GM06990 (cell line): ENCODE measurements around the gene TCP10L.

Source experiments
- DNase-seq: peaks from one replicate; pipeline ENCODE4 v3.0.0-alpha.2; 2011; ENCODE audit not compliant: insufficient read length; ENCODE audit errors: extremely low read depth
- H3K27me3 ChIP-seq: replicated peaks from 2 replicates; pipeline ENCODE4 v1.6.0; 2011; ENCODE audit warnings: low read length; ENCODE audit not compliant: control insufficient read depth, insufficient read depth
- H3K36me3 ChIP-seq: 2 replicates; pipeline ENCODE4 v1.5.1; 2011; ENCODE audit warnings: low read length; ENCODE audit not compliant: control insufficient read depth, insufficient read depth
- H3K4me3 ChIP-seq: replicated peaks from 2 replicates; pipeline ENCODE4 v1.5.1; 2011; ENCODE audit warnings: low read depth, mild to moderate bottlenecking, control low read depth, low read length
- CTCF ChIP-seq: IDR thresholded peaks from 2 replicates; pipeline ENCODE4 v1.5.1; 2011; ENCODE audit warnings: low read length, control low read depth, mild to moderate bottlenecking, inconsistent platforms; ENCODE audit not compliant: insufficient read depth, poor library complexity, severe bottlenecking

TCP10L gene

GRCh38 chr21:32574946-32575925 is 10.1 kb downstream of the TCP10L start:
- DNase-seq, result no peak
- Histone ChIP-seq H3K4me3 (no peak overlapping the region), H3K36me3 (no peaks in the 10 kb centered on the region), H3K27me3 (no peaks in the 10 kb centered on the region; the same call in 1 of the 2 replicates)
- TF ChIP-seq CTCF, result no peak

- no peak for DNase-seq
- no peak overlapping the region for H3K4me3 ChIP-seq
- H3K36me3 ChIP-seq, result no peaks in the 10 kb centered on the region
- H3K27me3 ChIP-seq, result no peaks in the 10 kb centered on the region; the same call in 1 of the 2 replicates
- no peak for TF ChIP-seq CTCF
Measured at GRCh38 chr21:32572574-32573420, 12.5 kb downstream of the TCP10L start.

GRCh38 chr21:32570456-32570855 is 14.9 kb downstream of the TCP10L start:
- no peak overlapping the region for H3K4me3 ChIP-seq

GRCh38 chr21:32569261-32570230 is 15.8 kb downstream of the TCP10L start:
- peak; percentile 64 for DNase-seq
- Histone ChIP-seq H3K4me3 (peak overlapping the region; percentile 61), H3K27me3 (peaks cover 1% of the 10 kb centered on the region; the same call in 1 of the 2 replicates), H3K36me3 (no peaks in the 10 kb centered on the region)
- TF ChIP-seq CTCF, result peak; percentile 86

More at GRCh38 chr21:32570456-32570855, 14.9 kb downstream of the TCP10L start:
- TF ChIP-seq CTCF, result no peak
- Histone ChIP-seq H3K36me3 (no peaks in the 10 kb centered on the region), H3K27me3 (peaks cover 1% of the 10 kb centered on the region; the same call in 1 of the 2 replicates)
- DNase-seq, result no peak

- no peak overlapping the region for H3K4me3 ChIP-seq
- TF ChIP-seq CTCF, result no peak
- DNase-seq, result no peak
- no peaks in the 10 kb centered on the region for H3K36me3 ChIP-seq
- H3K27me3 ChIP-seq, result peaks cover 1% of the 10 kb centered on the region; the same call in 1 of the 2 replicates
Measured at GRCh38 chr21:32567626-32568025, 17.7 kb downstream of the TCP10L start.
